ENCODE measurements around the gene WDR75.

The WDR75 gene

DNA sequence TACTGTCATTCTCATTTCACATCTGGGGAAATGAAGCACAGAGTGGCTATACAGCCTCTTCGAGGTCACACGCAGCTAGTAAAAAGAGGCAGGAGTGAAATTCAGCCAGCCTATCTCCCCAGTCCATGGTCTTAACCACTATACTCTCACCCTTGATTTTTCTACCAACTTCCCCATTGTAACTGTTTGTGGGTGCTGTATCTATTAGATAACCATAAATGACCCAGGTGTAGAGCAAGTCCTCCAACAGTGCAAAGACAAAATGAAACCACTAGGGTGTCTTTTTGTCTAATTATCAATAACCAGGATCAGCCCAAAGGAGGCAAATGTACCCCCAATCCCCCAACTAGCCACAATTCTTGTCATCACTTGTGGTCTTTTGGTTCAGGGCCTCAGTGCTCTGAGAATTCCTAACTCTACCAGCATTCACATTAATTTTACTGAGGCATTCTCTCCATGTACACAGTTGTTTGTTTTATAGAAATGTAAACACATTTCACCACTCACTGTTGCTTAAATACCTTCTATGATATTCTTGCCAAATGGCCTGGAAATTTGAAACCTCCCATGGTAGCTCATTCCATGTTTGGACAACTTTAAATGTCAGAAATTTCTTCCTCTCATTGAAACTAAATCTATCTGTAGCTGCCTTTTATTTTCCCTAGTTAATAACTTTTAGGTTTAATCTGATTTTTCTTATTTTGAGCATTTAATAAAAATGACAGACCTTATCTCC is 80.6 kb downstream of the WDR75 start (continued):
- no peak for TF ChIP-seq ZNF70 (CRISPR knock-in tag; IDR thresholded peaks at IDR 0.05)
- no peak for TF ChIP-seq OSR1 (CRISPR knock-in tag; IDR thresholded peaks at IDR 0.05)

DNA sequence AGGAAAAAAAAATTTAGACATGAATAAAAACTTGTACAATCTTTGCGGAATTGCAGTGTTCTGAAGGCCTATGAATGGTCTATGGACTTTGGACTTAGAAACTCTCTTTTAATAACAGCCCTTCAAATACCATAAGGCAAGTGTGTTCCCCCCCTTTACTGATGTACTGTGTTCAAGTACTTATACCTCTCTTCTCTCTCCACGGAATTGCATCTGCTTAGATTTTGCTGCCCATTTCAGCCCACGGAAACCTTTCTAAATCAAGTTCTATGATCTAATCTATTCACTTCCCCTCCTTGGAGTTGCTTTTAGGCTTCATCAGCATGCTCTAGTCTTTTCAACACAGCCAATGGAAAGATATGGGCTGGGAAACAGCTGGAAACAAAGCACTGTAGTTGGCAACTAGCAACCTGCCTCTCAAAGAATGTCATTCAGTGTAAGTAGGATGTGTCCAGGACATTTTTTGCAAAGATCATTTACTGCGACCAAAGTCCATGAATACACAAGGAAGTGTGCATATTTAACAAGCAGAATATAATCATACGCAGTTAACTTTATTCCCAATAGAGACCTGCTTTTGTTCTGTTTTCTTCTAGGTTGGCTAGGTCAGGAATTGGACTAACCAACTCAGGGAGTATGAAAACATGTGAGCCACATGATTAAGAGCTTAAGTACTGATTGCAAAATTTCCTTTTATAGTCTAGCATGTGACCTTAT is 81.3 kb downstream of the WDR75 start:
- TF ChIP-seq, protein P1, sequence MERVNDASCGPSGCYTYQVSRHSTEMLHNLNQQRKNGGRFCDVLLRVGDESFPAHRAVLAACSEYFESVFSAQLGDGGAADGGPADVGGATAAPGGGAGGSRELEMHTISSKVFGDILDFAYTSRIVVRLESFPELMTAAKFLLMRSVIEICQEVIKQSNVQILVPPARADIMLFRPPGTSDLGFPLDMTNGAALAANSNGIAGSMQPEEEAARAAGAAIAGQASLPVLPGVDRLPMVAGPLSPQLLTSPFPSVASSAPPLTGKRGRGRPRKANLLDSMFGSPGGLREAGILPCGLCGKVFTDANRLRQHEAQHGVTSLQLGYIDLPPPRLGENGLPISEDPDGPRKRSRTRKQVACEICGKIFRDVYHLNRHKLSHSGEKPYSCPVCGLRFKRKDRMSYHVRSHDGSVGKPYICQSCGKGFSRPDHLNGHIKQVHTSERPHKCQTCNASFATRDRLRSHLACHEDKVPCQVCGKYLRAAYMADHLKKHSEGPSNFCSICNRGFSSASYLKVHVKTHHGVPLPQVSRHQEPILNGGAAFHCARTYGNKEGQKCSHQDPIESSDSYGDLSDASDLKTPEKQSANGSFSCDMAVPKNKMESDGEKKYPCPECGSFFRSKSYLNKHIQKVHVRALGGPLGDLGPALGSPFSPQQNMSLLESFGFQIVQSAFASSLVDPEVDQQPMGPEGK (CRISPR knock-in tag; IDR thresholded peaks at IDR 0.05; ENCODE audit: borderline replicate concordance): no peak
- TF ChIP-seq GLIS3 (CRISPR knock-in tag; IDR thresholded peaks at IDR 0.05): no peak
- no peak for TF ChIP-seq OSR1 (CRISPR knock-in tag; IDR thresholded peaks at IDR 0.05)
- TF ChIP-seq BACH2 (CRISPR knock-in tag; IDR thresholded peaks at IDR 0.05; ENCODE audit: borderline replicate concordance): no peak
- TF ChIP-seq ZFP3 (CRISPR knock-in tag; IDR thresholded peaks at IDR 0.05): no peak
- TF ChIP-seq ZNF8 (CRISPR knock-in tag; IDR thresholded peaks at IDR 0.05): no peak
- TF ChIP-seq, protein P2, sequence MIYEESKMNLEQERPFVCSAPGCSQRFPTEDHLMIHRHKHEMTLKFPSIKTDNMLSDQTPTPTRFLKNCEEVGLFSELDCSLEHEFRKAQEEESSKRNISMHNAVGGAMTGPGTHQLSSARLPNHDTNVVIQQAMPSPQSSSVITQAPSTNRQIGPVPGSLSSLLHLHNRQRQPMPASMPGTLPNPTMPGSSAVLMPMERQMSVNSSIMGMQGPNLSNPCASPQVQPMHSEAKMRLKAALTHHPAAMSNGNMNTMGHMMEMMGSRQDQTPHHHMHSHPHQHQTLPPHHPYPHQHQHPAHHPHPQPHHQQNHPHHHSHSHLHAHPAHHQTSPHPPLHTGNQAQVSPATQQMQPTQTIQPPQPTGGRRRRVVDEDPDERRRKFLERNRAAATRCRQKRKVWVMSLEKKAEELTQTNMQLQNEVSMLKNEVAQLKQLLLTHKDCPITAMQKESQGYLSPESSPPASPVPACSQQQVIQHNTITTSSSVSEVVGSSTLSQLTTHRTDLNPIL (CRISPR knock-in tag; IDR thresholded peaks at IDR 0.05; ENCODE audit: low read depth): no peak
- no peak for TF ChIP-seq ARNTL (CRISPR knock-in tag; IDR thresholded peaks at IDR 0.05; ENCODE audit: borderline replicate concordance, low read depth)
- no peak for TF ChIP-seq TOX (CRISPR knock-in tag; IDR thresholded peaks at IDR 0.05; ENCODE audit: borderline replicate concordance)
- TF ChIP-seq ZNF565 (CRISPR knock-in tag; conservative IDR thresholded peaks at IDR 0.05; ENCODE audit: low read depth): no peak
- no peak for ATAC-seq

DNA sequence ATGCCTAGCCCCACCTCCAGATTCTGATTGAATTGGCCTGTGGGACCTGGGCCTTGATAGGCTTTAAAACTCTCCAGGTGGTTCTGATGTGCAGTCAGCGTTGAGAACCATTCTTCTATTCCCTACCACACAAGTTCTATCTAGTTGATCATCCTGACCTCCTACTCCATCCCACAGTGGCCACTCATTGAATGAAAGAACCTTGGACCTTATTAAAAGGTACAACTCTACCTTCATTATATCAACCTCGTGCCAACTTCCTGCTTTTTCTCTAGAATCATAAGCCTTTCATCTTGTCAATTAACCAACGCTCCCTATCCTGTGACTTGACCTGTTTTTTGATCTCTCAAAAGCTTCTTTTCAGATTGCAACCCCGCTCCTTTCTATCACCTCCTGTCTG is 83.5 kb downstream of the WDR75 start:
- ATAC-seq: no peak
- no peak for TF ChIP-seq OSR1 (CRISPR knock-in tag; IDR thresholded peaks at IDR 0.05)
- TF ChIP-seq ESRRG (CRISPR knock-in tag; IDR thresholded peaks at IDR 0.05): no peak
- TF ChIP-seq ZNF8 (CRISPR knock-in tag; IDR thresholded peaks at IDR 0.05): no peak
- TF ChIP-seq BACH2 (CRISPR knock-in tag; IDR thresholded peaks at IDR 0.05; ENCODE audit: borderline replicate concordance): no peak
- TF ChIP-seq SNAI2 (CRISPR knock-in tag; IDR thresholded peaks at IDR 0.05): no peak
- no peak for TF ChIP-seq RARB (CRISPR knock-in tag; IDR thresholded peaks at IDR 0.05)
- TF ChIP-seq, protein P3, sequence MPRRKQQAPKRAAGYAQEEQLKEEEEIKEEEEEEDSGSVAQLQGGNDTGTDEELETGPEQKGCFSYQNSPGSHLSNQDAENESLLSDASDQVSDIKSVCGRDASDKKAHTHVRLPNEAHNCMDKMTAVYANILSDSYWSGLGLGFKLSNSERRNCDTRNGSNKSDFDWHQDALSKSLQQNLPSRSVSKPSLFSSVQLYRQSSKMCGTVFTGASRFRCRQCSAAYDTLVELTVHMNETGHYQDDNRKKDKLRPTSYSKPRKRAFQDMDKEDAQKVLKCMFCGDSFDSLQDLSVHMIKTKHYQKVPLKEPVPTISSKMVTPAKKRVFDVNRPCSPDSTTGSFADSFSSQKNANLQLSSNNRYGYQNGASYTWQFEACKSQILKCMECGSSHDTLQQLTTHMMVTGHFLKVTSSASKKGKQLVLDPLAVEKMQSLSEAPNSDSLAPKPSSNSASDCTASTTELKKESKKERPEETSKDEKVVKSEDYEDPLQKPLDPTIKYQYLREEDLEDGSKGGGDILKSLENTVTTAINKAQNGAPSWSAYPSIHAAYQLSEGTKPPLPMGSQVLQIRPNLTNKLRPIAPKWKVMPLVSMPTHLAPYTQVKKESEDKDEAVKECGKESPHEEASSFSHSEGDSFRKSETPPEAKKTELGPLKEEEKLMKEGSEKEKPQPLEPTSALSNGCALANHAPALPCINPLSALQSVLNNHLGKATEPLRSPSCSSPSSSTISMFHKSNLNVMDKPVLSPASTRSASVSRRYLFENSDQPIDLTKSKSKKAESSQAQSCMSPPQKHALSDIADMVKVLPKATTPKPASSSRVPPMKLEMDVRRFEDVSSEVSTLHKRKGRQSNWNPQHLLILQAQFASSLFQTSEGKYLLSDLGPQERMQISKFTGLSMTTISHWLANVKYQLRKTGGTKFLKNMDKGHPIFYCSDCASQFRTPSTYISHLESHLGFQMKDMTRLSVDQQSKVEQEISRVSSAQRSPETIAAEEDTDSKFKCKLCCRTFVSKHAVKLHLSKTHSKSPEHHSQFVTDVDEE (CRISPR knock-in tag; IDR thresholded peaks at IDR 0.05): no peak
- TF ChIP-seq ISL1 (CRISPR knock-in tag; IDR thresholded peaks at IDR 0.05): no peak
- TF ChIP-seq PPARA (CRISPR knock-in tag; IDR thresholded peaks at IDR 0.05; ENCODE audit: borderline replicate concordance): no peak

All from SK-N-SH treated with all-trans-retinoic acid at 6 μM for 48 hours (cell line).